HepG2 (cell line): ENCODE data around the gene RB1. TPM values are rescaled to one million over a fixed set of nuclear protein-coding genes. Genes with fewer than 3 reads are reported as not detected.

Source experiments
- BRCA1 ChIP-seq: sonication (generic); formaldehyde crosslinking; IDR thresholded peaks from 2 replicates; pipeline ENCODE4 v1.4.0; 2020; ENCODE audit warnings: missing genetic modification reagents
- EHMT2 ChIP-seq: fragments of 200-600 bp; sonication (generic); IDR thresholded peaks from 2 replicates; pipeline ENCODE4 v1.7.0; 2017; ENCODE audit warnings: antibody characterized with exemption, low read depth, low read length, borderline replicate concordance
- FOXA3 ChIP-seq: IDR thresholded peaks from 2 replicates; pipeline ENCODE4 v1.6.1; 2016; ENCODE audit warnings: missing genetic modification reagents, missing compliant biosample characterization
- NFAT5 ChIP-seq: sonication (generic); formaldehyde crosslinking; IDR thresholded peaks from 2 replicates; pipeline ENCODE4 v1.4.0; 2020; ENCODE audit warnings: missing genetic modification reagents
- PRDM10 ChIP-seq: sonication (generic); formaldehyde crosslinking; IDR thresholded peaks from 2 replicates; pipeline ENCODE4 v1.4.0; 2020; ENCODE audit warnings: low read depth, missing genetic modification reagents
- RERE ChIP-seq: IDR thresholded peaks from 2 replicates; pipeline ENCODE4 v1.6.1; 2016; ENCODE audit warnings: low read depth, missing genetic modification reagents, missing compliant biosample characterization
- SKI ChIP-seq: fragments of 450-650 bp; IDR thresholded peaks from one replicate; pipeline ENCODE4 v1.6.1; 2018; ENCODE audit warnings: mild to moderate bottlenecking; ENCODE audit not compliant: partially characterized antibody
- ZBTB49 ChIP-seq: sonication (generic); formaldehyde crosslinking; IDR thresholded peaks from 2 replicates; pipeline ENCODE4 v1.4.0; 2020; ENCODE audit warnings: missing genetic modification reagents, borderline replicate concordance
- ZNF124 ChIP-seq: sonication (generic); formaldehyde crosslinking; IDR thresholded peaks from 2 replicates; pipeline ENCODE4 v1.4.0; 2020; ENCODE audit warnings: missing genetic modification reagents
- ZNF468 ChIP-seq: sonication (generic); formaldehyde crosslinking; IDR thresholded peaks from 2 replicates; pipeline ENCODE4 v1.8.0; 2022; ENCODE audit warnings: mild to moderate bottlenecking, moderate library complexity, missing genetic modification reagents
- polyA plus RNA-seq, 8 experiments: library from polyadenylated mRNA; depleted of rRNA in 3 of 8; stranded (reverse) in 7 of 8; unstranded in 1 of 8; fragments of >200 nt; fragmentation: Illumina TruSeq in 4 of 8; extraction: Trizol in 4 of 8; gene quantifications; 2 replicates each; pipeline versions ENCODE4 v1.2.1 to v1.2.3, GENCODE V29; 2011 to 2016; ENCODE audit warnings: low read depth in 4 of 8, missing spikeins in 1 of 8, mixed read lengths in 1 of 8; ENCODE audit not compliant: insufficient read depth in 1 of 8
- total RNA-seq, 5 experiments: library from RNA; depleted of rRNA; stranded (reverse); fragments of >200 nt; fragmentation: Illumina TruSeq; extraction: Trizol; gene quantifications; 2 replicates each; pipeline ENCODE4 v1.2.3, GENCODE V29; 2016; ENCODE audit warnings: low read depth in 1 of 5

RB1 gene
- total and polyA plus RNA-seq, 2 of the 13 experiments (the other 11 are each of a cell fraction or from before 2014, with no cell fraction given): 15.6 to 23.7 TPM

GRCh38 chr13:48437371-48437770 lies 133.8 kb downstream of the RB1 start (continued):
- no peak for TF ChIP-seq RERE (CRISPR knock-in tag)
- no peak for TF ChIP-seq PRDM10 (CRISPR knock-in tag)
- TF ChIP-seq SKI: no peak
- no peak for TF ChIP-seq ZNF468 (CRISPR knock-in tag)
- TF ChIP-seq FOXA3 (CRISPR knock-in tag): no peak
- no peak for TF ChIP-seq EHMT2
- no peak for TF ChIP-seq ZBTB49 (CRISPR knock-in tag)
- no peak for TF ChIP-seq BRCA1 (CRISPR knock-in tag)
- TF ChIP-seq NFAT5 (CRISPR knock-in tag): no peak
- TF ChIP-seq ZNF124 (CRISPR knock-in tag): no peak
